Adrenal gland (tissue), 12 donors: ENCODE data around the gene PCP4. TPM values are rescaled to one million over a fixed set of nuclear protein-coding genes. Genes with fewer than 3 reads are reported as not detected.

ENCODE experiments used
- DNase-seq, 7 donors: peaks; one replicate each; pipeline ENCODE4 v3.0.0-alpha.2; 2019 to 2020
- H3K27ac ChIP-seq, 5 donors: fragments of 200-600 bp; sonication (generic) in 4 of 5; 1 replicate in 3 of 5; 2 replicates in 2 of 5; pipeline versions ENCODE4 v1.5.1 to v1.8.0; 2016 to 2020; ENCODE audit warnings: mild to moderate bottlenecking in 1 of 5
- H3K27me3 ChIP-seq: fragments of 200-600 bp; 2 replicates; pipeline ENCODE4 v1.8.0; 2021
- H3K36me3 ChIP-seq, 2 donors: fragments of 200-600 bp; replicated peaks in 1 of 2; 1 replicate in 1 of 2; 2 replicates in 1 of 2; pipeline versions ENCODE4 v1.5.1 to v1.8.0; 2018 to 2022
- H3K4me1 ChIP-seq, 2 donors: fragments of 200-600 bp; replicated peaks in 1 of 2; 1 replicate in 1 of 2; 2 replicates in 1 of 2; pipeline versions ENCODE4 v1.5.1 to v1.8.0; 2018 to 2021
- H3K4me3 ChIP-seq, 4 donors: fragments of 200-600 bp; sonication (generic) in 3 of 4; one replicate each; pipeline ENCODE4 v1.5.1; 2016 to 2018
- H3K9me3 ChIP-seq, 3 donors: fragments of 200-600 bp; sonication (generic) in 1 of 3; replicated peaks in 1 of 3; 1 replicate in 2 of 3; 2 replicates in 1 of 3; pipeline versions ENCODE4 v1.5.1 to v1.8.0; 2016 to 2021
- POLR2A ChIP-seq, 2 donors: fragments of 450-650 bp; IDR thresholded peaks; one replicate each; pipeline ENCODE4 v1.6.1; 2017; ENCODE audit warnings: antibody characterized with exemption in 2 of 2, mild to moderate bottlenecking in 2 of 2, moderate library complexity in 1 of 2
- WGBS, 4 donors: extraction: QIAGEN DNeasy Blood & Tissue Kit in 2 of 4; methylation state at CpG; one replicate each; pipeline versions ENCODE4 v1.1.5 to v1.1.7; 2013 to 2017; 5-methylcytosine and 5-hydroxymethylcytosine counted together
- intact Hi-C, 2 donors: fragments of 100-400 bp; cut with DNase I; formaldehyde crosslinking; loops; one replicate each; pipeline versions ENCODE4 v1.14.1 to v1.15.0; 2022 to 2023
- polyA plus RNA-seq, 3 donors: library from polyadenylated mRNA; stranded (reverse); fragments of 200-250 nt in 2 of 3; fragments of 350-450 nt in 1 of 3; fragmentation: Illumina TruSeq in 1 of 3; extraction: RNeasy Lipid Tissue Mini Kit (QIAGEN cat#74804) in 1 of 3; gene quantifications; one replicate each; pipeline ENCODE4 v1.2.3, GENCODE V29; 2013 to 2014
- total RNA-seq, 9 donors: library from RNA; depleted of rRNA in 4 of 9; stranded (reverse); fragments of >200 nt in 4 of 9; fragments of 120-200 nt in 1 of 9; fragmentation: NEBNext Ultra II Directional in 1 of 9; extraction: Animal tissue kit (Norgen Biotek cat#: 25700) in 1 of 9; gene quantifications; one replicate each; pipeline versions ENCODE4 v1.1.0 to v1.2.4, GENCODE V29; 2013 to 2023
- TF ChIP-seq, protein P1 (sequence below), 6 experiments: fragments of 450-650 bp in 4 of 6; fragments of 200-600 bp in 2 of 6; sonication (generic) in 1 of 6; IDR thresholded peaks; 1 replicate in 5 of 6; 2 replicates in 1 of 6; pipeline versions ENCODE4 v1.5.1 to v1.8.0; 2016 to 2021; ENCODE audit warnings: antibody characterized with exemption in 6 of 6, mild to moderate bottlenecking in 2 of 6, moderate library complexity in 1 of 6
- donor health status: healthy with polysubstance abuse.
- donor health status: Bipolar disorder and iron deficiency.
- donor health status: DM: yes; HTN: yes; CAD: no.
- donor health status: DM: no; HTN: no; CAD: no.
- donor health status: DM: no; HTN: no; CAD: no.
- donor health status: DM: yes; HTN: yes; CAD: no.

PCP4 gene
- total and polyA plus RNA-seq, 12 donors, result 1.00 to 118 (median 11.4) TPM

DNA sequence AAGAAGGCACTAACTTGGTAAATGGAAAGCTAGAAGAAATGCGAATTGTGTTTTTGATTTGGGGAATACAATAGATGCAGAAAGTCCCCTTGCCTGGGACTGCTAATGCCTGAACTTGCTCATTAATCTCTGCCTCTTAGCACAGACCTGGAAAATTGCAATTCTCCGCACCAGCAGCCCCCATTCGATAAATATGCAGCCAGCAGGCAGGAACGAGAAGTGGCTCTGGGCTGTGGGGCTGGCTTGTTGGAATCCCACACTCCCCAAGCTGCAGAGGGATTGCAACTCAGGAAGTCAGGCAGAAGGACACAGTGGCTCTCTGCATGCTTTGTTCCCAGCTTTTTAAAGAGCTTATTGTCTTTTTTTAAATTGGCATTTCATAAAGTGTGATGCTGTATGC, 51.3 kb downstream of the PCP4 start:
- no peak overlapping the region for H3K4me3 ChIP-seq
- TF ChIP-seq POLR2A (IDR thresholded peaks at IDR 0.05), result no peak
- TF ChIP-seq, protein P1, sequence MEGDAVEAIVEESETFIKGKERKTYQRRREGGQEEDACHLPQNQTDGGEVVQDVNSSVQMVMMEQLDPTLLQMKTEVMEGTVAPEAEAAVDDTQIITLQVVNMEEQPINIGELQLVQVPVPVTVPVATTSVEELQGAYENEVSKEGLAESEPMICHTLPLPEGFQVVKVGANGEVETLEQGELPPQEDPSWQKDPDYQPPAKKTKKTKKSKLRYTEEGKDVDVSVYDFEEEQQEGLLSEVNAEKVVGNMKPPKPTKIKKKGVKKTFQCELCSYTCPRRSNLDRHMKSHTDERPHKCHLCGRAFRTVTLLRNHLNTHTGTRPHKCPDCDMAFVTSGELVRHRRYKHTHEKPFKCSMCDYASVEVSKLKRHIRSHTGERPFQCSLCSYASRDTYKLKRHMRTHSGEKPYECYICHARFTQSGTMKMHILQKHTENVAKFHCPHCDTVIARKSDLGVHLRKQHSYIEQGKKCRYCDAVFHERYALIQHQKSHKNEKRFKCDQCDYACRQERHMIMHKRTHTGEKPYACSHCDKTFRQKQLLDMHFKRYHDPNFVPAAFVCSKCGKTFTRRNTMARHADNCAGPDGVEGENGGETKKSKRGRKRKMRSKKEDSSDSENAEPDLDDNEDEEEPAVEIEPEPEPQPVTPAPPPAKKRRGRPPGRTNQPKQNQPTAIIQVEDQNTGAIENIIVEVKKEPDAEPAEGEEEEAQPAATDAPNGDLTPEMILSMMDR (IDR thresholded peaks at IDR 0.05), result no peak
- H3K27me3 ChIP-seq, result no peaks in the 10 kb centered on the region
- WGBS, 4 donors, result 75 to 84% (median 77%) methylated on average over 4 of the region's 4 CpGs
- no peak overlapping the region for H3K27ac ChIP-seq
- H3K9me3 ChIP-seq, result no peaks in the 10 kb centered on the region
- intact Hi-C loops, result no loop called here
- H3K4me1 ChIP-seq, result no peaks in the 10 kb centered on the region
- no peak for DNase-seq
- H3K36me3 ChIP-seq, result no peaks in the 10 kb centered on the region

DNA sequence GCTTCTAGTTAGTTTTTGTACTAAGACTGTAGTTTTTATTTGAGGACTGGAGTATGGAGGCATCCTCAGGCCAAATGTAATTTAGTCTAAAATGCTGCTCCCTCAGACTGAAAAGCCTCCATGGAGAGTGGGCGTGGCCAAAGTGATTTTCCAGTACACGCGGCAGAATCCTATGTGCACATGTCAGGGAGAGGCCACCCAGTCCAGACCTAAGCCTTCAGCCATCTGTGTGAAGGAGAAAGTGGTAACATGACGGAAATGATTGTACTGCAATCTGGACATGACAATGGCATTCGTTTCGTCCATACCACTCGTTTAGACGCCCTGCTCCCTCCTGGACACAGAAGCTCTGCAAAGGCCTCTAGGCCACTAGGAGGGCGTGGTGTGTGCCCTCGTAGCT, 56.2 kb downstream of the PCP4 start:
- Histone ChIP-seq H3K4me1 (no peaks in the 10 kb centered on the region), H3K36me3 (no peaks in the 10 kb centered on the region), H3K9me3 (no peaks in the 10 kb centered on the region), H3K4me3 (no peak overlapping the region), H3K27ac (no peak overlapping the region), H3K27me3 (no peaks in the 10 kb centered on the region)
- TF ChIP-seq, protein P1 (IDR thresholded peaks at IDR 0.05), result no peak
- no peak for TF ChIP-seq POLR2A (IDR thresholded peaks at IDR 0.05)
- DNase-seq, result no peak
- intact Hi-C loops, result no loop called here
- 79 to 87% (median 80%) methylated on average over 10 of the region's 10 CpGs for WGBS, 4 donors

DNA sequence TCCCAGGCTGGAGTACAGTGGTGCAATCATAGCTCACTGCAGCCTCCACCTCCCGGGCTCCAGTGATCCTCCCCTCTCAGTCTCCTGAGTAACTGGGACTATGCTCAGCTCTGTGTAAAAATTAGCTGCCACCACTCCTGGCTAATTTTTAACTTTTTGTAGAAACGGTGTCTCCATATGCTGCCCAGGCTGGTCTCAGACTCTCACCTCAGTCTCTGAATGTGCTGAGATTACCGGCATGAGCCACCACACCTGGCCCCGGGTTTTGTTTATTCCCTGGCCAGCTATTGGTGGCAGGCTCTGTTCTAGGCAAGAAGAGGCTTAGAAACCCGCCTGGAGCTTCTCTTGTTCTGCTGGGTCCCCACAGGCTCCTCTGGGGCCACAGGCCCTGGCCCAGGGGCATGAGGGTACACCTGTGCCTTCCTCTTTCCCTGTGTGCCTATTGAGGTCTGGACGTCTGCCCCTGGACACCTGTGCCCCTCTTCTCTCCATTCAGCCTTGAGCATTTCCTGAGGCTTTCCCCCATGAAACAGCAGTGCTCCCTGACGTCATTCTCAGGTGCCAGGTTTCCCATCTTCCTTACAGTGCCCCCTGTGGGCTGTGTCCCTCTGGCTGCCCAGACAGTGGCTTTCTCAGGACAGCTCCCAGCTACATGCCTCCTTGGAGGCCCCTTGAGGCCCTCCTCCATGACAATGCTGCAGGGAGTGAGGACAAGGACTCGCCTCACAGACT, 57.5 kb downstream of the PCP4 start:
- DNase-seq, result no peak
- Histone ChIP-seq H3K36me3 (no peaks in the 10 kb centered on the region), H3K4me3 (no peak overlapping the region), H3K9me3 (no peaks in the 10 kb centered on the region), H3K27ac (no peak overlapping the region), H3K27me3 (no peaks in the 10 kb centered on the region), H3K4me1 (no peaks in the 10 kb centered on the region)
- TF ChIP-seq POLR2A (IDR thresholded peaks at IDR 0.05), result no peak
- TF ChIP-seq, protein P1 (IDR thresholded peaks at IDR 0.05), result no peak
- intact Hi-C loops, result no loop called here
- WGBS, 4 donors, result 80 to 87% (median 84%) methylated on average over 8 of the region's 8 CpGs

DNA sequence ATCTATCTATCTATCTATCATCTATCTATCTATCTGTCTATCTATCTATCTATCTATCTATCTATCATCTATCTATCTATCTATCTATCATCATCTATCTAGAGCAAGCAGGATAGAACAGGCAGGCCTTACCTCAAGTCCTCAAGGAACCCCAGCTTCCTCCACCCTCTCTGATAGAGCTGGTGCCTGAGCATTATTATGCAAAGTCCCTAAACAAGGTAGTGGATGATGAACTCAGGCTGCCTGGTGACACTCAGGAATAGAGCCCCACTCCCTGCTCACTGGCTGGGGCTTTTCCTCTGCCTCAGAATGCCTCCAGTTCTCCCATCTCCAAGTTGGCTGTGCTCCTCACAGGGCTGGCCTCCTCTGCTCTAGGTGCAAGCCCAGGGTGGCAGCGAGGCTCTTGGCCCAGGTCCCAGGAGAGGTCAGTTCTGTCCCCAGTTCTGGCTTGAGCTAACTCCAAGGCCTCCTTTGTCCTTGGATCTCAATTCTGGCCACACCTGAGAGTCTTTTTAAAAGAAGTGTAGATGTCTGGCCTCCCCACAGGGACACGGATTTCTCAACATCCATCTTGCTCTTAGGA, 60.2 kb downstream of the PCP4 start:
- intact Hi-C loops, result no loop called here
- Histone ChIP-seq H3K4me3 (no peak overlapping the region), H3K27me3 (no peaks in the 10 kb centered on the region), H3K4me1 (no peaks in the 10 kb centered on the region), H3K9me3 (no peaks in the 10 kb centered on the region), H3K27ac (no peak overlapping the region), H3K36me3 (no peaks in the 10 kb centered on the region)
- no peak for DNase-seq
- WGBS, 4 donors, result 47 to 62% (median 56%) methylated on average over 2 of the region's 2 CpGs
- no peak for TF ChIP-seq POLR2A (IDR thresholded peaks at IDR 0.05)
- TF ChIP-seq, protein P1 (IDR thresholded peaks at IDR 0.05), result no peak
